GM12891 (cell line): Measurements from ENCODE around the gene PEX14.

Experiments
- POLR2A ChIP-seq: IDR thresholded peaks from 2 replicates; pipeline ENCODE4 v1.6.1; 2011; ENCODE audit warnings: low read depth, low read length, control low read depth
- POLR2AphosphoS5 ChIP-seq: IDR thresholded peaks from 2 replicates; pipeline ENCODE4 v1.6.1; 2011; ENCODE audit warnings: low read depth, low read length, control low read depth
- POU2F2 ChIP-seq: IDR thresholded peaks from 2 replicates; pipeline ENCODE4 v1.6.1; 2011; ENCODE audit warnings: low read depth, mild to moderate bottlenecking, control low read depth, low read length, moderate library complexity
- SPI1 ChIP-seq: IDR thresholded peaks from 2 replicates; pipeline ENCODE4 v1.6.1; 2011; ENCODE audit warnings: low read depth, low read length, control low read depth
- TAF1 ChIP-seq: IDR thresholded peaks from 2 replicates; pipeline ENCODE4 v1.6.1; 2011; ENCODE audit warnings: low read depth, low read length, control low read depth

DNA sequence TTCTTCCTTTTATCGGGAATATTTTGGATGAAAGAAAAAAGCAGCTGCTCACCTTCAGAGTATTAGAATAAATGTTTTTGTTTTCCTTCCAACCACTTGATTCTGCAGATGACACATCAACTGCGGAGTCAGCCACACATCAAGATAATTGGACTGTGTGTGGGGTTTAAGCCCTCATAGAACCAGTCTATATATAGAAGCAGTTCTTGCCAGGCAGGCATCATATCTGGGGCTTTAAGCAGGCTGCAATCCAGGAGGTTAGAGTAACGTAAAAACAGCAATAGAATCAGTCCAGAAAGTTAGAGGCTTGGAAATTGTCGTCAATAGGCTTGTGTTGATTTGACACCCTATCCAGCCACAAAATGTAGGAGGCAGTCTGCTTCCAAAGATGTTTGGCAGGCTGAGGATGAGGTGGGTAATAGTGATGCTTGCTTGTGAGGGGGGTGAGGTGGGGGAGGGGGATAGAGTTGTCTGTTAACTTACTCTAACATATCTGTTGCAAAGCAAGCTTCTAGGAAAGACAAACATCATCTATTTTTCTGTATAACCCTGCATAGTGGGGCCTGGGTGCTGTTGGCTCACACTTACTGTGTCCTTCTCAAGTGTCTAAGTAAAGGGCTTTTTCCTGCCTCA, 64.8 kb downstream of the PEX14 start:
- TF ChIP-seq POLR2AphosphoS5 = no peak
- TF ChIP-seq POLR2A = no peak
- TF ChIP-seq SPI1 = no peak
- TF ChIP-seq POU2F2 = no peak
- TF ChIP-seq TAF1 = no peak
